Neuronal stem cell (in vitro differentiated cells): ENCODE measurements around the gene CCNDBP1.
"Not testable (repeated sequence)": the region's sequence is repeated elsewhere in the genome, so short reads cannot be mapped to it uniquely, and the experiment has no call there.

ENCODE experiments used
- DNase-seq: peaks from one replicate; pipeline ENCODE4 v3.0.0-alpha.2; 2013; ENCODE audit warnings: low spot score
- H2AFZ ChIP-seq: one replicate; pipeline ENCODE4 v1.6.1; 2013; ENCODE audit warnings: mild to moderate bottlenecking, low read length, inconsistent platforms
- H2AK5ac ChIP-seq: 2 replicates; pipeline ENCODE4 v1.6.1; 2013; ENCODE audit warnings: low read depth, mild to moderate bottlenecking, inconsistent platforms, low read length, moderate library complexity, mixed read lengths
- H2BK120ac ChIP-seq: 2 replicates; pipeline ENCODE4 v1.6.1; 2013; ENCODE audit warnings: low read depth, mild to moderate bottlenecking, inconsistent platforms, low read length, moderate library complexity, mixed read lengths
- H2BK12ac ChIP-seq: one replicate; pipeline ENCODE4 v1.6.1; 2013; ENCODE audit warnings: low read length, inconsistent platforms
- H2BK15ac ChIP-seq: 2 replicates; pipeline ENCODE4 v1.6.1; 2013; ENCODE audit warnings: mild to moderate bottlenecking, low read length, inconsistent platforms, mixed read lengths
- H2BK5ac ChIP-seq: one replicate; pipeline ENCODE4 v1.6.1; 2013; ENCODE audit warnings: inconsistent platforms, mild to moderate bottlenecking, low read length, moderate library complexity
- H3K14ac ChIP-seq: one replicate; pipeline ENCODE4 v1.6.1; 2013; ENCODE audit warnings: low read length, inconsistent platforms
- H3K18ac ChIP-seq: 2 replicates; pipeline ENCODE4 v1.6.1; 2013; ENCODE audit warnings: low read length, inconsistent platforms
- H3K23ac ChIP-seq: 2 replicates; pipeline ENCODE4 v1.6.1; 2013; ENCODE audit warnings: low read depth, mild to moderate bottlenecking, mixed read lengths, low read length, inconsistent platforms; ENCODE audit not compliant: poor library complexity
- H3K27ac ChIP-seq: replicated peaks from 3 replicates; pipeline ENCODE4 v1.5.1; 2013; ENCODE audit warnings: low read length, inconsistent platforms
- H3K27me3 ChIP-seq, 3 experiments: 2 replicates each; pipeline ENCODE4 v1.6.1; 2013; ENCODE audit warnings: low read length in 3 of 3, mild to moderate bottlenecking in 2 of 3, inconsistent platforms in 1 of 3, low read depth in 1 of 3, mixed read lengths in 1 of 3, moderate library complexity in 1 of 3; ENCODE audit not compliant: control insufficient read depth in 3 of 3, insufficient read depth in 3 of 3
- H3K36me3 ChIP-seq, 2 donors: replicated peaks in 1 of 2; 2 replicates each; pipeline ENCODE4 v1.6.1; 2013; ENCODE audit warnings: low read length in 2 of 2; ENCODE audit not compliant: control insufficient read depth in 2 of 2, insufficient read depth in 2 of 2
- H3K4ac ChIP-seq: 2 replicates; pipeline ENCODE4 v1.6.1; 2013; ENCODE audit warnings: inconsistent platforms, mild to moderate bottlenecking, low read length, moderate library complexity
- H3K4me1 ChIP-seq, 2 donors: 1 replicate in 1 of 2; 2 replicates in 1 of 2; pipeline ENCODE4 v1.6.1; 2013; ENCODE audit warnings: low read length in 2 of 2, low read depth in 1 of 2; ENCODE audit not compliant: control insufficient read depth in 2 of 2, insufficient read depth in 1 of 2
- H3K4me2 ChIP-seq: one replicate; pipeline ENCODE4 v1.6.1; 2013; ENCODE audit warnings: mild to moderate bottlenecking, low read length, inconsistent platforms; ENCODE audit not compliant: insufficient read depth, poor library complexity, severe bottlenecking
- H3K4me3 ChIP-seq, 2 donors: 2 replicates each; pipeline ENCODE4 v1.5.1; 2013; ENCODE audit warnings: low read length in 2 of 2, mild to moderate bottlenecking in 2 of 2, inconsistent platforms in 1 of 2, moderate library complexity in 1 of 2
- H3K79me1 ChIP-seq: one replicate; pipeline ENCODE4 v1.6.1; 2013; ENCODE audit warnings: low read depth, mild to moderate bottlenecking, inconsistent platforms, low read length, moderate library complexity
- H3K9ac ChIP-seq: one replicate; pipeline ENCODE4 v1.6.1; 2013; ENCODE audit warnings: mild to moderate bottlenecking, low read depth, low read length, inconsistent platforms; ENCODE audit not compliant: poor library complexity
- H3K9me3 ChIP-seq, 2 donors: replicated peaks in 1 of 2; 2 replicates each; pipeline versions ENCODE3 to v1.6.1; 2013; ENCODE audit warnings: low read length in 2 of 2, mild to moderate bottlenecking in 2 of 2, inconsistent platforms in 1 of 2, low read depth in 1 of 2, mixed read lengths in 1 of 2, moderate library complexity in 1 of 2; ENCODE audit not compliant: control insufficient read depth in 2 of 2, insufficient read depth in 1 of 2
- H4K8ac ChIP-seq: one replicate; pipeline ENCODE4 v1.6.1; 2013; ENCODE audit warnings: low read depth, mild to moderate bottlenecking, inconsistent platforms, low read length, moderate library complexity
- H4K91ac ChIP-seq: one replicate; pipeline ENCODE4 v1.6.1; 2013; ENCODE audit warnings: low read length, low read depth, mild to moderate bottlenecking, inconsistent platforms; ENCODE audit not compliant: poor library complexity
- WGBS, 2 donors: extraction: QIAGEN DNeasy Blood & Tissue Kit; methylation state at CpG; one replicate each; pipeline ENCODE4 v1.1.7; 2013; ENCODE audit warnings: missing lambda C conversion rate in 2 of 2, mixed read lengths in 1 of 2; ENCODE audit not compliant: insufficient read length in 2 of 2, insufficient replicate concordance in 1 of 2; ENCODE audit errors: extremely low coverage in 2 of 2; 5-methylcytosine and 5-hydroxymethylcytosine counted together

CCNDBP1 gene

GRCh38 chr15:43221422-43221821 is 36.2 kb downstream of the CCNDBP1 start:
- Histone ChIP-seq H2BK120ac (no peak overlapping the region), H3K4me1 (peaks cover 3% of the 10 kb centered on the region in 2 donors), H3K27ac (no peak overlapping the region), H3K36me3 (no peaks in the 10 kb centered on the region), H4K91ac (no peak overlapping the region), H4K8ac (no peak overlapping the region), H2BK5ac (no peak overlapping the region), H3K14ac (no peak overlapping the region), H2BK15ac (no peak overlapping the region), H3K4me3 (no peak overlapping the region), H3K18ac (no peak overlapping the region), H2AK5ac (no peak overlapping the region), H3K9me3 (no peaks in the 10 kb centered on the region), H3K4ac (no peak overlapping the region), H2BK12ac (no peak overlapping the region), H3K23ac (no peak overlapping the region), H3K27me3 (peaks cover 0 to 12% (median 0%) of the 10 kb centered on the region in 3 experiments), H3K79me1 (no peaks in the 10 kb centered on the region), H2AFZ (no peak overlapping the region), H3K9ac (no peak overlapping the region), H3K4me2 (no peak overlapping the region)
- no peak for DNase-seq
- no CpG with 5 or more reads among the region's 1 CpG for WGBS, 2 donors

GRCh38 chr15:43225201-43225949 is 40.2 kb downstream of the CCNDBP1 start:
- H2AK5ac ChIP-seq: no peak overlapping the region
- H2BK120ac ChIP-seq: no peak overlapping the region
- no peak overlapping the region for H3K18ac ChIP-seq
- no peaks in the 10 kb centered on the region for H3K36me3 ChIP-seq
- no peak overlapping the region for H2BK5ac ChIP-seq
- H3K9ac ChIP-seq: no peak overlapping the region
- H2AFZ ChIP-seq: peak overlapping the region; percentile 0
- no peaks in the 10 kb centered on the region for H3K4me1 ChIP-seq
- H3K14ac ChIP-seq: no peak overlapping the region
- H3K4me2 ChIP-seq: no peak overlapping the region
- no peak overlapping the region for H2BK15ac ChIP-seq
- WGBS, 2 donors: no CpG with 5 or more reads among the region's 16 CpGs
- H3K9me3 ChIP-seq: no peaks in the 10 kb centered on the region
- DNase-seq: peak; percentile 37
- no peak overlapping the region for H2BK12ac ChIP-seq
- no peak overlapping the region for H3K4ac ChIP-seq
- no peaks in the 10 kb centered on the region for H3K79me1 ChIP-seq
- no peak overlapping the region for H3K4me3 ChIP-seq
- no peak overlapping the region for H3K27ac ChIP-seq
- no peak overlapping the region for H4K8ac ChIP-seq
- no peak overlapping the region for H4K91ac ChIP-seq
- no peak overlapping the region for H3K23ac ChIP-seq
- H3K27me3 ChIP-seq: peaks cover 0 to 17% (median 0%) of the 10 kb centered on the region in 3 experiments

GRCh38 chr15:43225950-43226255 is 40.7 kb downstream of the CCNDBP1 start:
- H3K36me3 ChIP-seq, H4K8ac ChIP-seq, H3K4me3 ChIP-seq, H3K4me2 ChIP-seq, H4K91ac ChIP-seq, H3K27ac ChIP-seq, H2BK120ac ChIP-seq, DNase-seq, H3K4me1 ChIP-seq, H3K23ac ChIP-seq, H3K18ac ChIP-seq, H3K9ac ChIP-seq, H2BK15ac ChIP-seq, H3K14ac ChIP-seq, H2BK12ac ChIP-seq, H3K4ac ChIP-seq, H3K79me1 ChIP-seq, H2BK5ac ChIP-seq, H3K9me3 ChIP-seq, H2AK5ac ChIP-seq: not testable (repeated sequence)
- WGBS, 2 donors: no CpG with 5 or more reads among the region's 12 CpGs
- Histone ChIP-seq H2AFZ (peak overlapping the region; percentile 0), H3K27me3 (peaks cover 0 to 17% (median 0%) of the 10 kb centered on the region in 3 experiments)

GRCh38 chr15:43226436-43227305 is 41.5 kb downstream of the CCNDBP1 start:
- Histone ChIP-seq H2BK120ac (no peak overlapping the region), H3K23ac (no peak overlapping the region), H3K27me3 (peaks cover 0 to 14% (median 0%) of the 10 kb centered on the region in 3 experiments), H3K4me3 (no peak overlapping the region), H2AK5ac (no peak overlapping the region), H3K4me2 (no peak overlapping the region), H3K36me3 (no peaks in the 10 kb centered on the region), H2BK5ac (no peak overlapping the region), H3K14ac (no peak overlapping the region), H3K27ac (no peak overlapping the region), H2BK15ac (no peak overlapping the region), H3K9ac (peak overlapping the region; percentile 54), H2BK12ac (no peak overlapping the region), H4K91ac (no peak overlapping the region), H3K79me1 (no peaks in the 10 kb centered on the region), H2AFZ (no peak overlapping the region), H4K8ac (no peak overlapping the region), H3K9me3 (no peaks in the 10 kb centered on the region), H3K4me1 (no peaks in the 10 kb centered on the region), H3K4ac (no peak overlapping the region), H3K18ac (no peak overlapping the region)
- WGBS, 2 donors: no CpG with 5 or more reads among the region's 57 CpGs
- DNase-seq: no peak
